WTC11 (cell line): ENCODE results near the gene MRPL14. TPM values are rescaled to one million over a fixed set of nuclear protein-coding genes. Genes with fewer than 3 reads are reported as not detected.

ENCODE experiments used
- ATAC-seq: fragments of 200-7000 bp; cut with Tn5 transposase; 2 replicates; pipeline ENCODE4 v1.10.0; 2021; ENCODE audit warnings: mild to moderate bottlenecking, moderate library complexity
- CTCF ChIA-PET: fragments of 300-600 bp; sonication (Branson Sonifier 250); formaldehyde crosslinking; loops from one replicate; lab custom pipeline; 2021; ENCODE audit warnings: antibody characterized with exemption; lab: Charles Lee
- POLR2A ChIA-PET: fragments of 350-600 bp; sonication (Branson Sonifier 250); formaldehyde crosslinking; loops from one replicate; lab custom pipeline; 2021; ENCODE audit warnings: antibody characterized with exemption; lab: Charles Lee
- DNase-seq: peaks from one replicate; pipeline ENCODE4 v3.0.0; 2021; ENCODE audit warnings: low spot score
- H3K27ac Mint-ChIP-seq: 2 replicates; pipeline ENCODE4 v1.8.0; 2021; ENCODE audit warnings: mixed read lengths
- H3K27me3 Mint-ChIP-seq: 2 replicates; pipeline ENCODE4 v1.8.0; 2021; ENCODE audit warnings: low read depth, mild to moderate bottlenecking, moderate library complexity, mixed read lengths
- H3K36me3 Mint-ChIP-seq: 2 replicates; pipeline ENCODE4 v1.8.0; 2021; ENCODE audit warnings: mixed read lengths
- H3K4me1 Mint-ChIP-seq: 2 replicates; pipeline ENCODE4 v1.8.0; 2022; ENCODE audit warnings: mixed read lengths
- H3K4me3 Mint-ChIP-seq: 2 replicates; pipeline ENCODE4 v1.8.0; 2021; ENCODE audit warnings: mild to moderate bottlenecking, moderate library complexity, mixed read lengths
- H3K9me3 Mint-ChIP-seq: 2 replicates; pipeline ENCODE4 v1.8.0; 2021; ENCODE audit warnings: mixed read lengths
- ATF6 ChIP-seq: sonication (generic); formaldehyde crosslinking; IDR thresholded peaks from 2 replicates; pipeline ENCODE4 v1.8.1; 2023; ENCODE audit warnings: mild to moderate bottlenecking, missing genetic modification reagents
- CBFB ChIP-seq: sonication (generic); formaldehyde crosslinking; IDR thresholded peaks from 2 replicates; pipeline ENCODE4 v1.8.1; 2022; ENCODE audit warnings: mild to moderate bottlenecking, low read depth, missing genetic modification reagents
- CDX4 ChIP-seq: fragments of 250-450 bp; sonication (Bioruptor Pico); IDR thresholded peaks from 2 replicates; pipeline ENCODE4 v1.9.0; 2021; ENCODE audit warnings: moderate library complexity, mild to moderate bottlenecking, inconsistent platforms, borderline replicate concordance
- FOXJ3 ChIP-seq: sonication (generic); formaldehyde crosslinking; IDR thresholded peaks from 2 replicates; pipeline ENCODE4 v1.9.0; 2021; ENCODE audit warnings: missing genetic modification reagents, mild to moderate bottlenecking, borderline replicate concordance
- FOXP4 ChIP-seq: sonication (generic); formaldehyde crosslinking; IDR thresholded peaks from 2 replicates; pipeline ENCODE4 v1.8.0; 2022; ENCODE audit warnings: mild to moderate bottlenecking, missing genetic modification reagents
- GRHL2 ChIP-seq: fragments of 250-450 bp; sonication (Bioruptor Pico); IDR thresholded peaks from 2 replicates; pipeline ENCODE4 v1.8.0; 2022; ENCODE audit warnings: mild to moderate bottlenecking, moderate library complexity; ENCODE audit not compliant: insufficient replicate concordance, severe bottlenecking
- IRF2 ChIP-seq: sonication (generic); formaldehyde crosslinking; IDR thresholded peaks from 2 replicates; pipeline ENCODE4 v1.8.0; 2022; ENCODE audit warnings: low read depth, missing genetic modification reagents, borderline replicate concordance
- KAT7 ChIP-seq: sonication (generic); formaldehyde crosslinking; IDR thresholded peaks from 2 replicates; pipeline ENCODE4 v1.8.1; 2023; ENCODE audit warnings: missing genetic modification reagents, mild to moderate bottlenecking, borderline replicate concordance
- MYBL2 ChIP-seq: sonication (generic); formaldehyde crosslinking; IDR thresholded peaks from 2 replicates; pipeline ENCODE4 v1.8.1; 2023; ENCODE audit warnings: mild to moderate bottlenecking, moderate library complexity, missing genetic modification reagents
- NR3C1 ChIP-seq: sonication (generic); formaldehyde crosslinking; conservative IDR thresholded peaks from 2 replicates; pipeline ENCODE4 v1.8.1; 2023; ENCODE audit warnings: low read depth, mild to moderate bottlenecking, missing genetic modification reagents
- OVOL2 ChIP-seq: fragments of 250-450 bp; sonication (Bioruptor Pico); IDR thresholded peaks from 2 replicates; pipeline ENCODE4 v1.9.0; 2021; ENCODE audit warnings: mild to moderate bottlenecking, borderline replicate concordance
- SMAD4 ChIP-seq: sonication (generic); formaldehyde crosslinking; IDR thresholded peaks from 2 replicates; pipeline ENCODE4 v1.8.0; 2022; ENCODE audit warnings: mild to moderate bottlenecking, missing genetic modification reagents
- TEAD1 ChIP-seq: sonication (generic); formaldehyde crosslinking; IDR thresholded peaks from 2 replicates; pipeline ENCODE4 v1.8.0; 2022; ENCODE audit warnings: mild to moderate bottlenecking, missing genetic modification reagents
- ZSCAN18 ChIP-seq: fragments of 250-450 bp; sonication (Bioruptor Pico); IDR thresholded peaks from 2 replicates; pipeline ENCODE4 v2.1.2; 2022; ENCODE audit warnings: mild to moderate bottlenecking, moderate library complexity
- total RNA-seq: library from RNA; stranded (reverse); gene quantifications from 3 replicates; pipeline ENCODE4 v1.2.3, GENCODE V29; 2021
- TF ChIP-seq, protein P1 (sequence below): sonication (generic); formaldehyde crosslinking; IDR thresholded peaks from 2 replicates; pipeline ENCODE4 v1.8.1; 2023; ENCODE audit warnings: mild to moderate bottlenecking, missing genetic modification reagents, moderate library complexity
- TF ChIP-seq, protein P2 (sequence below): sonication (generic); formaldehyde crosslinking; IDR thresholded peaks from 2 replicates; pipeline ENCODE4 v1.8.0; 2023; ENCODE audit warnings: missing genetic modification reagents
- TF ChIP-seq, protein P3 (sequence below): sonication (generic); formaldehyde crosslinking; IDR thresholded peaks from 2 replicates; pipeline ENCODE4 v1.8.1; 2022; ENCODE audit warnings: missing genetic modification reagents, borderline replicate concordance
- TF ChIP-seq, protein P4 (sequence below): sonication (generic); formaldehyde crosslinking; conservative IDR thresholded peaks from 2 replicates; pipeline ENCODE4 v1.8.1; 2022; ENCODE audit warnings: mild to moderate bottlenecking, missing genetic modification reagents
- TF ChIP-seq, protein P5 (sequence below): fragments of 250-450 bp; sonication (Bioruptor Pico); conservative IDR thresholded peaks from 2 replicates; pipeline ENCODE4 v1.9.0; 2021; ENCODE audit warnings: mild to moderate bottlenecking

MRPL14 gene
- total RNA-seq, 1 experiment from 2014 or later: 74.2 TPM

- TF ChIP-seq, protein P1, sequence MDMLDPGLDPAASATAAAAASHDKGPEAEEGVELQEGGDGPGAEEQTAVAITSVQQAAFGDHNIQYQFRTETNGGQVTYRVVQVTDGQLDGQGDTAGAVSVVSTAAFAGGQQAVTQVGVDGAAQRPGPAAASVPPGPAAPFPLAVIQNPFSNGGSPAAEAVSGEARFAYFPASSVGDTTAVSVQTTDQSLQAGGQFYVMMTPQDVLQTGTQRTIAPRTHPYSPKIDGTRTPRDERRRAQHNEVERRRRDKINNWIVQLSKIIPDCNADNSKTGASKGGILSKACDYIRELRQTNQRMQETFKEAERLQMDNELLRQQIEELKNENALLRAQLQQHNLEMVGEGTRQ (CRISPR knock-in tag): no peak
- TF ChIP-seq, protein P2, sequence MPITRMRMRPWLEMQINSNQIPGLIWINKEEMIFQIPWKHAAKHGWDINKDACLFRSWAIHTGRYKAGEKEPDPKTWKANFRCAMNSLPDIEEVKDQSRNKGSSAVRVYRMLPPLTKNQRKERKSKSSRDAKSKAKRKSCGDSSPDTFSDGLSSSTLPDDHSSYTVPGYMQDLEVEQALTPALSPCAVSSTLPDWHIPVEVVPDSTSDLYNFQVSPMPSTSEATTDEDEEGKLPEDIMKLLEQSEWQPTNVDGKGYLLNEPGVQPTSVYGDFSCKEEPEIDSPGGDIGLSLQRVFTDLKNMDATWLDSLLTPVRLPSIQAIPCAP (CRISPR knock-in tag): no peak
- TF ChIP-seq SMAD4 (CRISPR knock-in tag): no peak
These were observed 35.8 kb upstream of the MRPL14 start (continued) for GRCh38 chr6:44162876-44163625.

- no peaks in the 10 kb centered on the region for H3K9me3 Mint-ChIP-seq
- H3K4me3 Mint-ChIP-seq: no peak overlapping the region
- ATAC-seq (no peak), DNase-seq (no peak)
- no peak overlapping the region for H3K27ac Mint-ChIP-seq
- no peaks in the 10 kb centered on the region for H3K36me3 Mint-ChIP-seq
- peaks cover 45% of the 10 kb centered on the region for H3K4me1 Mint-ChIP-seq
- POLR2A ChIA-PET: no interaction called here
- H3K27me3 Mint-ChIP-seq: no peaks in the 10 kb centered on the region
- CTCF ChIA-PET: interaction anchor here (1.1 to 4.6 kb wide), 3 partner anchors 11 to 151 kb away, joined by 3 to 22 read pairs (median 4); partner anchors contain the start of genes AARS2 and SLC35B2
- TF ChIP-seq, protein P3, sequence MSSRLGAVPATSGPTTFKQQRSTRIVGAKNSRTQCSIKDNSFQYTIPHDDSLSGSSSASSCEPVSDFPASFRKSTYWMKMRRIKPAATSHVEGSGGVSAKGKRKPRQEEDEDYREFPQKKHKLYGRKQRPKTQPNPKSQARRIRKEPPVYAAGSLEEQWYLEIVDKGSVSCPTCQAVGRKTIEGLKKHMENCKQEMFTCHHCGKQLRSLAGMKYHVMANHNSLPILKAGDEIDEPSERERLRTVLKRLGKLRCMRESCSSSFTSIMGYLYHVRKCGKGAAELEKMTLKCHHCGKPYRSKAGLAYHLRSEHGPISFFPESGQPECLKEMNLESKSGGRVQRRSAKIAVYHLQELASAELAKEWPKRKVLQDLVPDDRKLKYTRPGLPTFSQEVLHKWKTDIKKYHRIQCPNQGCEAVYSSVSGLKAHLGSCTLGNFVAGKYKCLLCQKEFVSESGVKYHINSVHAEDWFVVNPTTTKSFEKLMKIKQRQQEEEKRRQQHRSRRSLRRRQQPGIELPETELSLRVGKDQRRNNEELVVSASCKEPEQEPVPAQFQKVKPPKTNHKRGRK: no peak
- TF ChIP-seq, protein P4, sequence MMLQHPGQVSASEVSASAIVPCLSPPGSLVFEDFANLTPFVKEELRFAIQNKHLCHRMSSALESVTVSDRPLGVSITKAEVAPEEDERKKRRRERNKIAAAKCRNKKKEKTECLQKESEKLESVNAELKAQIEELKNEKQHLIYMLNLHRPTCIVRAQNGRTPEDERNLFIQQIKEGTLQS (CRISPR knock-in tag): no peak
- TF ChIP-seq FOXP4 (no peak), KAT7 (CRISPR knock-in tag) (no peak), TEAD1 (no peak), CDX4 (no peak), IRF2 (CRISPR knock-in tag) (no peak), OVOL2 (CRISPR knock-in tag) (no peak), FOXJ3 (CRISPR knock-in tag) (no peak), MYBL2 (no peak), ATF6 (CRISPR knock-in tag) (no peak), ZSCAN18 (CRISPR knock-in tag) (no peak), NR3C1 (no peak), GRHL2 (no peak), CBFB (CRISPR knock-in tag) (no peak)
- TF ChIP-seq, protein P5, sequence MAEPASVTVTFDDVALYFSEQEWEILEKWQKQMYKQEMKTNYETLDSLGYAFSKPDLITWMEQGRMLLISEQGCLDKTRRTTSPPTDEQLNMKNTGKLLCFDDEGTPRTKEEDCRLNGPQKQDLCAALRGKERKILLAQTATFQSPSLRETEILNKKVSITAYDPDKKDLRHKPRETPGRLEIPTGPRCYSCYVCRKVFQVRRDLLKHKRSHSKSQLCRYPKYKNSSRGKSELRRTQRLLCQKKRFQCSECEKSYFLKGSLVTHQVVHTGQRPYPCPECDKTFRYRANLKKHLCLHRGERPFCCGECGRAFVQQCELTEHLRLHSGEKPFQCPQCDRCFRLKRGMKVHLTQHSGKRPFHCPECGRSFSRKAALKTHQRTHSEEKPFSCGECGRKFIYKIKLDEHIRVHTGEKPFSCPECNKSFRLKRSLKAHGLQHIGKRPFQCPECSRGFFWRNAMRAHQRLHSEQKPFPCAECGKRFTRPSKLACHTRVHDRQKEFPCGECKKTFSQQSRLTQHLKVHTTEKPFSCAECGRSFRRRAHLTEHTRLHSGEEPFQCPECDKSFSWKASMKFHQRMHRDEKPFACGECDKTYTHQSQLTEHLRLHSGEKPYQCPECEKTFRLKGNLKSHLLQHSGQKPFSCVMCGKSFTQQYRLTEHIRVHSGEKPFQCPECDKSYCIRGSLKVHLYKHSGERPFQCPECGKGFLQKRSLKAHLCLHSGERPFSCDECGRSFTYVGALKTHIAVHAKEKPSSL: no peak
These were observed 34.7 kb upstream of the MRPL14 start for GRCh38 chr6:44161997-44162338.
